ENCODE data around the gene AQP12A. TPM values are rescaled to one million over a fixed set of nuclear protein-coding genes. Genes with fewer than 3 reads are reported as not detected.
A peak's percentile ranks its signal among the peaks of the same experiment; 100 is the strongest.
"Not testable (repeated sequence)": the region's sequence is repeated elsewhere in the genome, so short reads cannot be mapped to it uniquely, and the experiment has no call there.

AQP12A gene
- total and polyA plus RNA-seq, 10 of the 15 experiments (the other 5 are each of a cell fraction or from before 2014, with no cell fraction given) = not detected

DNA sequence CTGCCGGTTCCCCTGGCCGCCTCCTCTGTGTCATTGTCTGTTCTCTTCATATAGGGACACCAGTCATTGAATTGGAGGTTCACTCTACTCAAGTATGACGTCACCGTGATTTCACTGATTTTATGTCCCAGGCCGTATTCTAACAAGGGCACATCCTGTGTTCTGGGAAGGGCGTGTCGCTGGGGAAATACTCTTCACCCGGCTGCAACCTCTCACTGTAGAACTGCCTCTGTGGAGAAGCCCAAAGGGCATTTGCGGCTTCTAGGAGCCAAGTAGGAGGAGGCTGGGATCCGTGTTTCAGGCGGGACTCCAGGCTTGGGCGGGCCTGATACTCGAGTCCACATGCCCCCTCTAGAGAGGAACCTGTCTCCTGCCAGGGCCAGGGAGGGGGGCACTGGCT is 4.8 kb downstream of the AQP12A start:
- H3K4me1 ChIP-seq (ENCODE audit: control insufficient read depth, insufficient read depth, low read length); H3K27ac ChIP-seq (ENCODE audit: control insufficient read depth, insufficient read depth); H3K4me2 ChIP-seq (ENCODE audit: control insufficient read depth, insufficient read depth); BruUV-seq (replicated peaks); H3K4me3 ChIP-seq; H3K9ac ChIP-seq (ENCODE audit: control insufficient read depth, insufficient read depth, low read length); DNase-seq (ENCODE audit: low read depth, low spot score); in situ Hi-C loops (cut with MboI); H3K27me3 ChIP-seq (replicated peaks in 1 of 2; ENCODE audit: control insufficient read depth in 2 of 2, insufficient read depth in 2 of 2, low read length in 1 of 2); H2AFZ ChIP-seq (ENCODE audit: control insufficient read depth, low read depth, low read length); H4K20me1 ChIP-seq (ENCODE audit: control insufficient read depth, insufficient read depth); H3K9me3 ChIP-seq (replicated peaks; ENCODE audit: control insufficient read depth, insufficient read depth, low read length); RAD21 ChIA-PET (ENCODE audit: unreplicated experiment); POLR2A ChIA-PET; intact Hi-C loops (cut with micrococcal nuclease; ENCODE audit: unreplicated experiment); CTCF ChIA-PET; FAIRE-seq; H3K79me2 ChIP-seq (ENCODE audit: control insufficient read depth, insufficient read depth, low read length); SMC1A ChIA-PET (ENCODE audit: uncharacterized antibody, unreplicated experiment); H3K36me3 ChIP-seq (ENCODE audit: control insufficient read depth in 2 of 2, insufficient read depth in 2 of 2, low read length in 1 of 2); ATAC-seq: not testable (repeated sequence)
- WGBS (ENCODE audit: insufficient coverage, insufficient replicate concordance, low lambda C conversion rate, missing lambda C conversion rate) = no CpG with 5 or more reads among the region's 13 CpGs

GRCh38 chr2:240698852-240699561 is 7.3 kb downstream of the AQP12A start:
- BruUV-seq (replicated peaks); SMC1A ChIA-PET (ENCODE audit: uncharacterized antibody, unreplicated experiment); H4K20me1 ChIP-seq (ENCODE audit: control insufficient read depth, insufficient read depth); H2AFZ ChIP-seq (ENCODE audit: control insufficient read depth, low read depth, low read length); H3K4me3 ChIP-seq; in situ Hi-C loops (cut with MboI); H3K79me2 ChIP-seq (ENCODE audit: control insufficient read depth, insufficient read depth, low read length); H3K9ac ChIP-seq (ENCODE audit: control insufficient read depth, insufficient read depth, low read length); H3K9me3 ChIP-seq (replicated peaks; ENCODE audit: control insufficient read depth, insufficient read depth, low read length); intact Hi-C loops (cut with micrococcal nuclease; ENCODE audit: unreplicated experiment); DNase-seq (ENCODE audit: low read depth, low spot score); H3K27me3 ChIP-seq (replicated peaks in 1 of 2; ENCODE audit: control insufficient read depth in 2 of 2, insufficient read depth in 2 of 2, low read length in 1 of 2); H3K36me3 ChIP-seq (ENCODE audit: control insufficient read depth in 2 of 2, insufficient read depth in 2 of 2, low read length in 1 of 2); H3K4me2 ChIP-seq (ENCODE audit: control insufficient read depth, insufficient read depth); H3K27ac ChIP-seq (ENCODE audit: control insufficient read depth, insufficient read depth); H3K4me1 ChIP-seq (ENCODE audit: control insufficient read depth, insufficient read depth, low read length); CTCF ChIA-PET; POLR2A ChIA-PET; RAD21 ChIA-PET (ENCODE audit: unreplicated experiment): not testable (repeated sequence)
- WGBS (ENCODE audit: insufficient coverage, insufficient replicate concordance, low lambda C conversion rate, missing lambda C conversion rate) = 51% methylated on average over 5 of the region's 33 CpGs
- FAIRE-seq (peak; percentile 18), ATAC-seq (peak; percentile 60)

DNA sequence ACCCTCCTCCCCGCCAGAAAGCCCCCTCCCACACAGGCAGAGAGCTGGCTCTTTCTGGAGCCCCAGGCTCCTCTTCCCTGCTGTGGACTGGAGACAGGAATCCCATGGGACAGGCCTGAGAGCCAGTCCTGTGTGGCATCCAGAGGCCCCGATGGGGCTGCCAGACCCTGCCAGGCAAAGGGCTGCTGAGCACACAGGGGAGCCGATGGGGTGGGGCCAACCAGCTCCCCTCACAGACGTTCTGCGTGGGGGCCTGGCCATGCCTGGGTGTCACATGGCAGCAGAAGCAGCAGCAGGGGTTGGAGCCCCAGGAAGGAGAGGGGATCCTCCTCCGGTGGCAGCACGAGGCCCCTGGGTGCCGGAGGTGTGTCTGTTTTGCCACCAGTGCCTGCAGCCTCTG is 8.2 kb downstream of the AQP12A start:
- FAIRE-seq; H3K27ac ChIP-seq (ENCODE audit: control insufficient read depth, insufficient read depth); H3K36me3 ChIP-seq (ENCODE audit: control insufficient read depth in 2 of 2, insufficient read depth in 2 of 2, low read length in 1 of 2); in situ Hi-C loops (cut with MboI); CTCF ChIA-PET; SMC1A ChIA-PET (ENCODE audit: uncharacterized antibody, unreplicated experiment); H3K79me2 ChIP-seq (ENCODE audit: control insufficient read depth, insufficient read depth, low read length); ATAC-seq; H4K20me1 ChIP-seq (ENCODE audit: control insufficient read depth, insufficient read depth); H3K9ac ChIP-seq (ENCODE audit: control insufficient read depth, insufficient read depth, low read length); H3K9me3 ChIP-seq (replicated peaks; ENCODE audit: control insufficient read depth, insufficient read depth, low read length); BruUV-seq (replicated peaks); POLR2A ChIA-PET; H3K4me2 ChIP-seq (ENCODE audit: control insufficient read depth, insufficient read depth); H3K4me1 ChIP-seq (ENCODE audit: control insufficient read depth, insufficient read depth, low read length); H3K4me3 ChIP-seq; H3K27me3 ChIP-seq (replicated peaks in 1 of 2; ENCODE audit: control insufficient read depth in 2 of 2, insufficient read depth in 2 of 2, low read length in 1 of 2); DNase-seq (ENCODE audit: low read depth, low spot score); H2AFZ ChIP-seq (ENCODE audit: control insufficient read depth, low read depth, low read length): not testable (repeated sequence)
- WGBS (ENCODE audit: insufficient coverage, insufficient replicate concordance, low lambda C conversion rate, missing lambda C conversion rate) = 42% methylated on average over 8 of the region's 8 CpGs
- intact Hi-C loops (cut with micrococcal nuclease; ENCODE audit: unreplicated experiment) = loop anchor here (10.0 kb wide), 1 partner anchor 185 kb away; no protein-coding TSS in a partner anchor
- RAD21 ChIA-PET (ENCODE audit: unreplicated experiment) = interaction anchor here (0.8 kb wide), 1 partner anchor 186 kb away, joined by 4 read pairs; no protein-coding TSS in a partner anchor

- RAD21 ChIA-PET (ENCODE audit: unreplicated experiment); DNase-seq (ENCODE audit: low read depth, low spot score); BruUV-seq (replicated peaks); H3K27ac ChIP-seq (ENCODE audit: control insufficient read depth, insufficient read depth); in situ Hi-C loops (cut with MboI); CTCF ChIA-PET; H3K79me2 ChIP-seq (ENCODE audit: control insufficient read depth, insufficient read depth, low read length); H2AFZ ChIP-seq (ENCODE audit: control insufficient read depth, low read depth, low read length); H3K9ac ChIP-seq (ENCODE audit: control insufficient read depth, insufficient read depth, low read length); H3K4me1 ChIP-seq (ENCODE audit: control insufficient read depth, insufficient read depth, low read length); POLR2A ChIA-PET; H3K36me3 ChIP-seq (ENCODE audit: control insufficient read depth in 2 of 2, insufficient read depth in 2 of 2, low read length in 1 of 2); H3K4me3 ChIP-seq; ATAC-seq; FAIRE-seq; H3K9me3 ChIP-seq (replicated peaks; ENCODE audit: control insufficient read depth, insufficient read depth, low read length); H3K27me3 ChIP-seq (replicated peaks in 1 of 2; ENCODE audit: control insufficient read depth in 2 of 2, insufficient read depth in 2 of 2, low read length in 1 of 2); H4K20me1 ChIP-seq (ENCODE audit: control insufficient read depth, insufficient read depth); H3K4me2 ChIP-seq (ENCODE audit: control insufficient read depth, insufficient read depth); SMC1A ChIA-PET (ENCODE audit: uncharacterized antibody, unreplicated experiment): not testable (repeated sequence)
- intact Hi-C loops (cut with micrococcal nuclease; ENCODE audit: unreplicated experiment) = loop anchor here (10.0 kb wide), 1 partner anchor 186 kb away; no protein-coding TSS in a partner anchor
- 60% methylated on average over 15 of the region's 21 CpGs for WGBS (ENCODE audit: insufficient coverage, insufficient replicate concordance, low lambda C conversion rate, missing lambda C conversion rate)
These were observed 8.9 kb downstream of the AQP12A start for GRCh38 chr2:240700616-240701015.
